ENCODE results near the gene VPS13D. TPM values are rescaled to one million over a fixed set of nuclear protein-coding genes. Genes with fewer than 3 reads are reported as not detected.
"Not testable (repeated sequence)": the region's sequence is repeated elsewhere in the genome, so short reads cannot be mapped to it uniquely, and the experiment has no call there.

Gene VPS13D
- total RNA-seq, 1 experiment from 2014 or later: 20.2 TPM

DNA sequence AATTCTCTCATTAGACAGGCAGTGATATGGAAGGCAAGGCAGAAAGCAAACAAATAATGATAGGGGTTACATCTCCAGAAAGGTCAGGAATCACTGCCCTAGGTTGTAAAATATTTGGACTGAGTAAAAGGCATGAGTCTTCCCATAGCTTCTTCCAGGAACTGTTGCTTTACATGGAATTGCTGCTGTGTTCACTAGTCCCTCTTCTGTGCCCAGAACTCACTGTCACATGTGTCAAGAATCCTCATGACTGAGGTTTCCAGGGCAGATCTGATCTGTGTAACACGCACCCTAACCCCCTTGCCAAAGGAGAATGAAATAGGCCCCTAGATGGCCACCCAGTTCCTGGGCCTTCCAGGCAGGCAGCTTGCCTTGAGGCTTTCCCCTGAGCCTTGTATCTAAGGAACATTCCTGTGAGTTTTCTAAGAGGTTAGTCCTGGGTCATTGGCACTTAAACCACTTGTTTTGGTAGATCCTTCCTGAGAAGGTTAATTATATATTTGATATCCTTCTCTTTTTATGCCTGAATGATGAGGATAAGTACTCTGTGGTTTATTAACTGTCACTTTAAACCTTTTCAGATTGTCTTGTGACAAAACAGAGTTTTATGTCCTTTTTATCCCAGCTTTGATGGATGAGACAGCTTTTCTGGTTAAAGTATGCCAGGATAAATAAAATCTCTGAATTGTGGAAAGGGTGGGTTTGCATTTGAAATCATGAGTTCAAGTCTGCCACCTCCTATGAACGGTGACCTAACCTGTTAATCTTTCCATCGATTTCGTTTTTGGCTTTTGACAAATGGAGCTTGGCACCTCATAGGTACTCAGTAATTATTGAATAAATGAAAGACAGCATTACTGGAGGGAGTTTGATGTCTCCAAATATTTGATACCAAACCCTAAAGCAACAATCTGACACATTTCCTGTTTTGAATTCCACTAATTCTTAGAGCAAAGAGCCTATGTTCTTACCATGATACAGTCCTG lies 224.9 kb downstream of the VPS13D start:
- no peaks in the 10 kb centered on the region for H3K79me1 ChIP-seq (ENCODE audit: insufficient read depth, low read depth, low read length, poor library complexity, severe bottlenecking)
- H3K4me3 Mint-ChIP-seq: no peak overlapping the region
- no peak overlapping the region for H3K27ac ChIP-seq (ENCODE audit: insufficient read length, low read depth, low read length)
- H3K27ac Mint-ChIP-seq: no peak overlapping the region
- TF ChIP-seq, protein P1, sequence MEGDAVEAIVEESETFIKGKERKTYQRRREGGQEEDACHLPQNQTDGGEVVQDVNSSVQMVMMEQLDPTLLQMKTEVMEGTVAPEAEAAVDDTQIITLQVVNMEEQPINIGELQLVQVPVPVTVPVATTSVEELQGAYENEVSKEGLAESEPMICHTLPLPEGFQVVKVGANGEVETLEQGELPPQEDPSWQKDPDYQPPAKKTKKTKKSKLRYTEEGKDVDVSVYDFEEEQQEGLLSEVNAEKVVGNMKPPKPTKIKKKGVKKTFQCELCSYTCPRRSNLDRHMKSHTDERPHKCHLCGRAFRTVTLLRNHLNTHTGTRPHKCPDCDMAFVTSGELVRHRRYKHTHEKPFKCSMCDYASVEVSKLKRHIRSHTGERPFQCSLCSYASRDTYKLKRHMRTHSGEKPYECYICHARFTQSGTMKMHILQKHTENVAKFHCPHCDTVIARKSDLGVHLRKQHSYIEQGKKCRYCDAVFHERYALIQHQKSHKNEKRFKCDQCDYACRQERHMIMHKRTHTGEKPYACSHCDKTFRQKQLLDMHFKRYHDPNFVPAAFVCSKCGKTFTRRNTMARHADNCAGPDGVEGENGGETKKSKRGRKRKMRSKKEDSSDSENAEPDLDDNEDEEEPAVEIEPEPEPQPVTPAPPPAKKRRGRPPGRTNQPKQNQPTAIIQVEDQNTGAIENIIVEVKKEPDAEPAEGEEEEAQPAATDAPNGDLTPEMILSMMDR (conservative IDR thresholded peaks at IDR 0.05): no peak
- H2BK20ac ChIP-seq (ENCODE audit: low read depth, low read length, poor library complexity, severe bottlenecking): no peak overlapping the region
- no peaks in the 10 kb centered on the region for H4K20me1 ChIP-seq (ENCODE audit: control insufficient read depth, insufficient read depth, insufficient read length)
- H2BK15ac ChIP-seq (ENCODE audit: low read depth, low read length): no peak overlapping the region
- H2AK5ac ChIP-seq (ENCODE audit: insufficient read length, low read length): no peak overlapping the region
- no peak overlapping the region for H4K5ac ChIP-seq (ENCODE audit: insufficient read length, low read depth, low read length)
- no peak overlapping the region for H3K4me2 ChIP-seq (ENCODE audit: insufficient read depth, insufficient read length, low read length)
- H3K27me3 ChIP-seq (ENCODE audit: insufficient read depth, low read length): no peaks in the 10 kb centered on the region
- no peak overlapping the region for H2BK120ac ChIP-seq (ENCODE audit: low read depth, low read length, poor library complexity, severe bottlenecking)
- H2BK12ac ChIP-seq (ENCODE audit: insufficient read length, low read depth, low read length): no peak overlapping the region
- H3K9me3 ChIP-seq (ENCODE audit: control insufficient read depth, low read depth, low read length): no peaks in the 10 kb centered on the region
- no peaks in the 10 kb centered on the region for H3K79me2 ChIP-seq (ENCODE audit: insufficient read depth, low read length)
- H3K56ac ChIP-seq (ENCODE audit: insufficient read length, low read depth, low read length): no peak overlapping the region
- no peaks in the 10 kb centered on the region for H3K9me3 Mint-ChIP-seq
- H3K27me3 Mint-ChIP-seq (ENCODE audit: low read depth): no peaks in the 10 kb centered on the region
- H3K9ac ChIP-seq (ENCODE audit: extremely low read depth, insufficient read length, low read length): no peak overlapping the region
- H3K4me1 Mint-ChIP-seq: peaks cover 12 to 14% of the 10 kb centered on the region in 2 experiments
- no peak overlapping the region for H2BK5ac ChIP-seq (ENCODE audit: insufficient read length, low read length)
- H3K4me1 ChIP-seq (ENCODE audit: insufficient read depth, low read length): peaks cover 4% of the 10 kb centered on the region; the same call in 1 of the 2 replicates
- H3T11ph ChIP-seq (ENCODE audit: low read length): no peak overlapping the region
- H2AFZ ChIP-seq (ENCODE audit: low read length): no peak overlapping the region
- H3K4ac ChIP-seq (ENCODE audit: low read depth, low read length): no peak overlapping the region
- no peak overlapping the region for H3K14ac ChIP-seq (ENCODE audit: insufficient read depth, low read length)
- H4K8ac ChIP-seq (replicated peaks; ENCODE audit: insufficient read length, low read depth, low read length): no peak overlapping the region
- peak overlapping the region; percentile 29 for H3K18ac ChIP-seq (ENCODE audit: insufficient read length, low read depth, low read length)
- DNase-seq: no peak
- no CpG with 5 or more reads among the region's 4 CpGs for WGBS (ENCODE audit: extremely low coverage, insufficient read length, low lambda C conversion rate)
- no peaks in the 10 kb centered on the region for H3K23me2 ChIP-seq (ENCODE audit: insufficient read length, low read depth, low read length, poor library complexity, severe bottlenecking)
- H3K23ac ChIP-seq (ENCODE audit: insufficient read length, low read depth, low read length): no peak overlapping the region
- peaks cover 0 to 4% (median 4%) of the 10 kb centered on the region in 3 experiments; a peak in 2 of 7 replicates for H3K36me3 Mint-ChIP-seq (ENCODE audit: insufficient read depth in 1 of 3, low read depth in 3 of 3)
- no peak overlapping the region for H4K91ac ChIP-seq (ENCODE audit: insufficient read length, low read depth, low read length)

DNA sequence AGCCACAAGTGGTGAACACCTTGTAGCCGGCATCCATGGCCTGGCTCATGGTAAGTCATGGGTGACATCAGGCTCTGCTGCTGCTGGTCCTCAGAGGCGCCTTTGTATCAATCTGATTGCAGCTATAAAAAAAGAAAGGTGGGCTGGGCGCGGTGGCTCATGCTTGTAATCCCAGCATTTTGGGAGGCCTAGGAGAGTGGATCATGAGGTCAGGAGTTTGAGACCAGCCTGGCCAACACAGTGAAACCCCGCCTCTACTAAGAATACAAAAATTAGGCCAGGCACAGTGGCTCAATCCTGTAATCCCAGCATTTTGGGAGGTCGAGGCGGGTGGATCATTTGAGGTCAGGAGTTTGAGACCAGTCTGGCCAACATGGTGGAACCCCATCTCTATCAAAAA lies 226.3 kb downstream of the VPS13D start:
- H3K79me2 ChIP-seq (ENCODE audit: insufficient read depth, low read length); H3K27me3 Mint-ChIP-seq (ENCODE audit: low read depth); H3K27me3 ChIP-seq (ENCODE audit: insufficient read depth, low read length); H3K4me3 Mint-ChIP-seq; H3K9me3 ChIP-seq (ENCODE audit: control insufficient read depth, low read depth, low read length); H2BK5ac ChIP-seq (ENCODE audit: insufficient read length, low read length); H4K8ac ChIP-seq (replicated peaks; ENCODE audit: insufficient read length, low read depth, low read length); H3K9ac ChIP-seq (ENCODE audit: extremely low read depth, insufficient read length, low read length); H2BK120ac ChIP-seq (ENCODE audit: low read depth, low read length, poor library complexity, severe bottlenecking); H3K23me2 ChIP-seq (ENCODE audit: insufficient read length, low read depth, low read length, poor library complexity, severe bottlenecking); H3K14ac ChIP-seq (ENCODE audit: insufficient read depth, low read length); H3K9me3 Mint-ChIP-seq; H4K5ac ChIP-seq (ENCODE audit: insufficient read length, low read depth, low read length); DNase-seq; H2BK20ac ChIP-seq (ENCODE audit: low read depth, low read length, poor library complexity, severe bottlenecking); H3K36me3 Mint-ChIP-seq (ENCODE audit: insufficient read depth in 1 of 3, low read depth in 3 of 3); H3K27ac Mint-ChIP-seq; H2AFZ ChIP-seq (ENCODE audit: low read length); H3K23ac ChIP-seq (ENCODE audit: insufficient read length, low read depth, low read length); H3T11ph ChIP-seq (ENCODE audit: low read length); H3K4ac ChIP-seq (ENCODE audit: low read depth, low read length); H3K4me1 ChIP-seq (ENCODE audit: insufficient read depth, low read length); H2BK12ac ChIP-seq (ENCODE audit: insufficient read length, low read depth, low read length); H4K91ac ChIP-seq (ENCODE audit: insufficient read length, low read depth, low read length); H3K27ac ChIP-seq (ENCODE audit: insufficient read length, low read depth, low read length); H3K56ac ChIP-seq (ENCODE audit: insufficient read length, low read depth, low read length); H3K18ac ChIP-seq (ENCODE audit: insufficient read length, low read depth, low read length); H2AK5ac ChIP-seq (ENCODE audit: insufficient read length, low read length); H3K4me2 ChIP-seq (ENCODE audit: insufficient read depth, insufficient read length, low read length); H2BK15ac ChIP-seq (ENCODE audit: low read depth, low read length); H4K20me1 ChIP-seq (ENCODE audit: control insufficient read depth, insufficient read depth, insufficient read length); H3K79me1 ChIP-seq (ENCODE audit: insufficient read depth, low read depth, low read length, poor library complexity, severe bottlenecking): not testable (repeated sequence)
- peaks cover 12 to 14% of the 10 kb centered on the region in 2 experiments for H3K4me1 Mint-ChIP-seq
- whole genome bisulfite sequencing (ENCODE audit: extremely low coverage, insufficient read length, low lambda C conversion rate): no CpG with 5 or more reads among the region's 7 CpGs

Data from H9 (cell line).